H9 (cell line): ENCODE data around the gene MB21D2. TPM values are rescaled to one million over a fixed set of nuclear protein-coding genes. Genes with fewer than 3 reads are reported as not detected.
A peak's percentile ranks its signal among the peaks of the same experiment; 100 is the strongest.

ENCODE experiments used
- DNase-seq: peaks from one replicate; pipeline ENCODE4 v3.0.0-alpha.2; 2017
- H2AFZ ChIP-seq: one replicate; pipeline ENCODE4 v1.6.1; 2013; ENCODE audit warnings: mild to moderate bottlenecking, low read length, control low read depth, moderate library complexity
- H2AK5ac ChIP-seq: 2 replicates; pipeline ENCODE4 v1.6.1; 2013; ENCODE audit warnings: low read length, control low read depth, mixed read lengths; ENCODE audit not compliant: insufficient read length
- H2BK120ac ChIP-seq: one replicate; pipeline ENCODE4 v1.6.1; 2013; ENCODE audit warnings: low read depth, mild to moderate bottlenecking, low read length, control low read depth, inconsistent platforms; ENCODE audit not compliant: poor library complexity, severe bottlenecking
- H2BK12ac ChIP-seq: 2 replicates; pipeline ENCODE4 v1.6.1; 2013; ENCODE audit warnings: low read length, control low read depth, mixed read lengths, low read depth; ENCODE audit not compliant: insufficient read length
- H2BK15ac ChIP-seq: 2 replicates; pipeline ENCODE4 v1.6.1; 2013; ENCODE audit warnings: low read depth, low read length, control low read depth
- H2BK20ac ChIP-seq: one replicate; pipeline ENCODE4 v1.6.1; 2013; ENCODE audit warnings: low read depth, mild to moderate bottlenecking, low read length, control low read depth, inconsistent platforms; ENCODE audit not compliant: poor library complexity, severe bottlenecking
- H2BK5ac ChIP-seq: 2 replicates; pipeline ENCODE4 v1.6.1; 2013; ENCODE audit warnings: low read length, control low read depth, mixed read lengths; ENCODE audit not compliant: insufficient read length
- H3K14ac ChIP-seq: 2 replicates; pipeline ENCODE4 v1.6.1; 2013; ENCODE audit warnings: low read length, control low read depth; ENCODE audit not compliant: insufficient read depth
- H3K18ac ChIP-seq: 2 replicates; pipeline ENCODE4 v1.6.1; 2013; ENCODE audit warnings: low read depth, mild to moderate bottlenecking, mixed read lengths, low read length, control low read depth; ENCODE audit not compliant: insufficient read length
- H3K23ac ChIP-seq: 2 replicates; pipeline ENCODE4 v1.6.1; 2013; ENCODE audit warnings: low read length, control low read depth, mixed read lengths, low read depth; ENCODE audit not compliant: insufficient read length
- H3K23me2 ChIP-seq: 2 replicates; pipeline ENCODE4 v1.6.1; 2013; ENCODE audit warnings: low read depth, mild to moderate bottlenecking, mixed read lengths, low read length, control low read depth; ENCODE audit not compliant: insufficient read length, poor library complexity, severe bottlenecking
- H3K27ac ChIP-seq: 2 replicates; pipeline ENCODE4 v1.5.1; 2013; ENCODE audit warnings: low read length, control low read depth, mixed read lengths, low read depth; ENCODE audit not compliant: insufficient read length
- H3K27me3 ChIP-seq: 2 replicates; pipeline ENCODE4 v1.6.1; 2013; ENCODE audit warnings: low read length, control low read depth, inconsistent platforms; ENCODE audit not compliant: insufficient read depth
- H3K4ac ChIP-seq: 2 replicates; pipeline ENCODE4 v1.6.1; 2013; ENCODE audit warnings: low read depth, mild to moderate bottlenecking, control low read depth, inconsistent platforms, low read length, moderate library complexity
- H3K4me1 ChIP-seq: 2 replicates; pipeline ENCODE4 v1.6.1; 2013; ENCODE audit warnings: low read length, control low read depth, inconsistent platforms; ENCODE audit not compliant: insufficient read depth
- H3K4me2 ChIP-seq: 2 replicates; pipeline ENCODE4 v1.6.1; 2013; ENCODE audit warnings: low read length, control low read depth, mixed read lengths; ENCODE audit not compliant: insufficient read length, insufficient read depth
- H3K56ac ChIP-seq: 2 replicates; pipeline ENCODE4 v1.6.1; 2013; ENCODE audit warnings: low read depth, mild to moderate bottlenecking, mixed read lengths, low read length, control low read depth; ENCODE audit not compliant: insufficient read length
- H3K79me1 ChIP-seq: 2 replicates; pipeline ENCODE4 v1.6.1; 2013; ENCODE audit warnings: low read depth, mild to moderate bottlenecking, moderate library complexity, low read length, control low read depth, inconsistent platforms; ENCODE audit not compliant: insufficient read depth, poor library complexity, severe bottlenecking
- H3K79me2 ChIP-seq: 2 replicates; pipeline ENCODE4 v1.6.1; 2013; ENCODE audit warnings: low read length, control low read depth, inconsistent platforms; ENCODE audit not compliant: insufficient read depth
- H3K9ac ChIP-seq: 2 replicates; pipeline ENCODE4 v1.6.1; 2013; ENCODE audit warnings: low read length, control low read depth, mixed read lengths; ENCODE audit not compliant: insufficient read length; ENCODE audit errors: extremely low read depth
- H3K9me3 ChIP-seq: one replicate; pipeline ENCODE4 v1.6.1; 2013; ENCODE audit warnings: low read depth, low read length, inconsistent platforms; ENCODE audit not compliant: control insufficient read depth
- H3T11ph ChIP-seq: one replicate; pipeline ENCODE4 v1.6.1; 2013; ENCODE audit warnings: mild to moderate bottlenecking, low read length, control low read depth, inconsistent platforms
- H4K20me1 ChIP-seq: one replicate; pipeline ENCODE4 v1.6.1; 2013; ENCODE audit not compliant: control insufficient read depth, insufficient read length, insufficient read depth
- H4K5ac ChIP-seq: 2 replicates; pipeline ENCODE4 v1.6.1; 2013; ENCODE audit warnings: low read depth, mild to moderate bottlenecking, mixed read lengths, low read length, control low read depth; ENCODE audit not compliant: insufficient read length
- H4K8ac ChIP-seq: replicated peaks from 2 replicates; pipeline ENCODE4 v1.6.1; 2013; ENCODE audit warnings: low read length, control low read depth, mixed read lengths, low read depth; ENCODE audit not compliant: insufficient read length
- H4K91ac ChIP-seq: 2 replicates; pipeline ENCODE4 v1.6.1; 2013; ENCODE audit warnings: low read depth, mild to moderate bottlenecking, moderate library complexity, mixed read lengths, low read length, control low read depth; ENCODE audit not compliant: insufficient read length
- H3K27ac Mint-ChIP-seq, 3 experiments: 2 replicates in 2 of 3; 3 replicates in 1 of 3; pipeline ENCODE4 v1.8.0; 2020 to 2021; ENCODE audit warnings: mixed read lengths in 3 of 3, mild to moderate bottlenecking in 1 of 3, moderate library complexity in 1 of 3
- H3K27me3 Mint-ChIP-seq: 2 replicates; pipeline ENCODE4 v1.8.0; 2021; ENCODE audit warnings: low read depth, mild to moderate bottlenecking, moderate library complexity, mixed read lengths
- H3K36me3 Mint-ChIP-seq, 3 experiments: 2 replicates in 2 of 3; 3 replicates in 1 of 3; pipeline ENCODE4 v1.8.0; 2020 to 2021; ENCODE audit warnings: low read depth in 3 of 3, mixed read lengths in 3 of 3; ENCODE audit not compliant: insufficient read depth in 1 of 3
- H3K4me1 Mint-ChIP-seq, 2 experiments: 2 replicates each; pipeline ENCODE4 v1.8.0; 2020; ENCODE audit warnings: mixed read lengths in 2 of 2
- H3K4me3 Mint-ChIP-seq, 2 experiments: 2 replicates in 1 of 2; 3 replicates in 1 of 2; pipeline ENCODE4 v1.8.0; 2020 to 2021; ENCODE audit warnings: mild to moderate bottlenecking in 2 of 2, mixed read lengths in 2 of 2, moderate library complexity in 1 of 2
- H3K9me3 Mint-ChIP-seq, 2 experiments: 2 replicates in 1 of 2; 3 replicates in 1 of 2; pipeline ENCODE4 v1.8.0; 2020; ENCODE audit warnings: mild to moderate bottlenecking in 2 of 2, mixed read lengths in 2 of 2, moderate library complexity in 1 of 2
- CTCF ChIP-seq: fragments of 200-600 bp; sonication (generic); conservative IDR thresholded peaks from 3 replicates; pipeline ENCODE4 v1.8.0; 2021; ENCODE audit warnings: antibody characterized with exemption, mild to moderate bottlenecking
- WGBS: extraction: QIAGEN DNeasy Blood & Tissue Kit; methylation state at CpG from one replicate; pipeline ENCODE4 v1.1.7; 2013; ENCODE audit warnings: missing lambda C conversion rate, low lambda C conversion rate, mixed read lengths; ENCODE audit not compliant: insufficient read length; ENCODE audit errors: extremely low coverage; 5-methylcytosine and 5-hydroxymethylcytosine counted together
- total RNA-seq: library from RNA; stranded (reverse); gene quantifications from 2 replicates; pipeline ENCODE4 v1.2.1, GENCODE V29; 2021

Gene MB21D2
- total RNA-seq, 1 experiment from 2014 or later, result 19.1 TPM

- Histone ChIP-seq H3K9me3 (no peaks in the 10 kb centered on the region), H4K5ac (no peak overlapping the region), H4K91ac (no peak overlapping the region), H4K8ac (no peak overlapping the region), H2AFZ (no peak overlapping the region), H2AK5ac (no peak overlapping the region), H3K23me2 (no peaks in the 10 kb centered on the region), H3K4ac (no peak overlapping the region), H2BK20ac (no peak overlapping the region), H2BK120ac (no peak overlapping the region), H3K18ac (no peak overlapping the region), H3K23ac (no peak overlapping the region), H3K56ac (no peak overlapping the region), H2BK5ac (no peak overlapping the region), H3T11ph (no peak overlapping the region), H3K79me2 (peaks cover 13% of the 10 kb centered on the region), H2BK15ac (no peak overlapping the region), H3K27me3 (no peaks in the 10 kb centered on the region), H3K79me1 (no peaks in the 10 kb centered on the region), H2BK12ac (no peak overlapping the region), H3K4me1 (peaks cover 3% of the 10 kb centered on the region), H4K20me1 (no peaks in the 10 kb centered on the region), H3K27ac (no peak overlapping the region), H3K9ac (no peak overlapping the region), H3K4me2 (no peak overlapping the region), H3K14ac (no peak overlapping the region)
- no peak for DNase-seq
- H3K27ac Mint-ChIP-seq, result peak overlapping the region in 2 of 3 experiments; percentile 50 to 70; a peak in 3 of 7 replicates
- no peaks in the 10 kb centered on the region for H3K27me3 Mint-ChIP-seq
- no peak overlapping the region; a peak in 1 of 5 replicates for H3K4me3 Mint-ChIP-seq
- WGBS, result no CpG with 5 or more reads among the region's 10 CpGs
- no peaks in the 10 kb centered on the region for H3K9me3 Mint-ChIP-seq
- H3K36me3 Mint-ChIP-seq, result no peaks in the 10 kb centered on the region; a peak in 1 of 7 replicates
- TF ChIP-seq CTCF, result no peak
- H3K4me1 Mint-ChIP-seq, result peaks cover 22 to 48% of the 10 kb centered on the region in 2 experiments
These were observed 73.8 kb downstream of the MB21D2 start for GRCh38 chr3:192843723-192844485.
